Measurements from ENCODE around the gene PLEKHB2. TPM values are rescaled to one million over a fixed set of nuclear protein-coding genes. Genes with fewer than 3 reads are reported as not detected.

Gene PLEKHB2
- total RNA-seq, 1 donor from 2014 or later: 94.0 TPM

GRCh38 chr2:131127981-131128380 lies 22.8 kb downstream of the PLEKHB2 start:
- TF ChIP-seq, protein P1, sequence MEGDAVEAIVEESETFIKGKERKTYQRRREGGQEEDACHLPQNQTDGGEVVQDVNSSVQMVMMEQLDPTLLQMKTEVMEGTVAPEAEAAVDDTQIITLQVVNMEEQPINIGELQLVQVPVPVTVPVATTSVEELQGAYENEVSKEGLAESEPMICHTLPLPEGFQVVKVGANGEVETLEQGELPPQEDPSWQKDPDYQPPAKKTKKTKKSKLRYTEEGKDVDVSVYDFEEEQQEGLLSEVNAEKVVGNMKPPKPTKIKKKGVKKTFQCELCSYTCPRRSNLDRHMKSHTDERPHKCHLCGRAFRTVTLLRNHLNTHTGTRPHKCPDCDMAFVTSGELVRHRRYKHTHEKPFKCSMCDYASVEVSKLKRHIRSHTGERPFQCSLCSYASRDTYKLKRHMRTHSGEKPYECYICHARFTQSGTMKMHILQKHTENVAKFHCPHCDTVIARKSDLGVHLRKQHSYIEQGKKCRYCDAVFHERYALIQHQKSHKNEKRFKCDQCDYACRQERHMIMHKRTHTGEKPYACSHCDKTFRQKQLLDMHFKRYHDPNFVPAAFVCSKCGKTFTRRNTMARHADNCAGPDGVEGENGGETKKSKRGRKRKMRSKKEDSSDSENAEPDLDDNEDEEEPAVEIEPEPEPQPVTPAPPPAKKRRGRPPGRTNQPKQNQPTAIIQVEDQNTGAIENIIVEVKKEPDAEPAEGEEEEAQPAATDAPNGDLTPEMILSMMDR (conservative IDR thresholded peaks at IDR 0.05; ENCODE audit: low read depth, low read length): no peak
- DNase-seq (ENCODE audit: low read depth): no peak

GRCh38 chr2:131130298-131130596 lies 25.1 kb downstream of the PLEKHB2 start:
- DNase-seq (ENCODE audit: low read depth): no peak
- TF ChIP-seq, protein P1 (conservative IDR thresholded peaks at IDR 0.05; ENCODE audit: low read depth, low read length): no peak
- no peak overlapping the region for H3K4me3 ChIP-seq (ENCODE audit: low read depth, low read length)

More at GRCh38 chr2:131127981-131128380, 22.8 kb downstream of the PLEKHB2 start:
- H3K4me3 ChIP-seq (ENCODE audit: low read depth, low read length): no peak overlapping the region

- TF ChIP-seq, protein P1 (conservative IDR thresholded peaks at IDR 0.05; ENCODE audit: low read depth, low read length): no peak
- no peak for DNase-seq (ENCODE audit: low read depth)
- H3K4me3 ChIP-seq (ENCODE audit: low read depth, low read length): no peak overlapping the region
These were observed 27.6 kb downstream of the PLEKHB2 start for GRCh38 chr2:131132729-131133128.

DNA sequence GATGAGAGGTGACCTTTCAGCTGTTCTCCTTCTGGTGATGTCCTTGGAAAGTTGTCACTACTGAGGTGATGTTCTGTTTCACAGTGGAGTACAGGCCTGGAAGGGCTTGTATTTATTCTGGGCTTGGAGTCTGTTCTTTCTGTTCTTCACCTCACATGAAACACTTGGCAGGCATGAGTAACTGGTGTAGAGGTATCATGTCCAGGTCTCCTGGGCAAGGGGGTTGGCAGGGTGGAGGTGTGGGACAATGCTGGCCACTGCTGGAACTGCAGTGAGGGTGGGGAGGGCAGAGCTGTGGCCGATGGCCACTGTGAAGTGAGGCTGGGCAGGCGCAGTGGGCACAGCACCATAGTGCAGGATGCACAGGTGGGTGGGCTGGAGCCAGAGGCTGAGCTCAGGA lies 35.4 kb downstream of the PLEKHB2 start:
- TF ChIP-seq, protein P1 (conservative IDR thresholded peaks at IDR 0.05; ENCODE audit: low read depth, low read length): no peak
- no peak for DNase-seq (ENCODE audit: low read depth)
- no peak overlapping the region for H3K4me3 ChIP-seq (ENCODE audit: low read depth, low read length)

GRCh38 chr2:131142849-131143248 lies 37.7 kb downstream of the PLEKHB2 start:
- H3K4me3 ChIP-seq (ENCODE audit: low read depth, low read length): no peak overlapping the region
- TF ChIP-seq, protein P1 (conservative IDR thresholded peaks at IDR 0.05; ENCODE audit: low read depth, low read length): no peak
- DNase-seq (ENCODE audit: low read depth): no peak

GRCh38 chr2:131143803-131144202 lies 38.7 kb downstream of the PLEKHB2 start:
- TF ChIP-seq, protein P1 (conservative IDR thresholded peaks at IDR 0.05; ENCODE audit: low read depth, low read length): no peak
- H3K4me3 ChIP-seq (ENCODE audit: low read depth, low read length): no peak overlapping the region

DNA sequence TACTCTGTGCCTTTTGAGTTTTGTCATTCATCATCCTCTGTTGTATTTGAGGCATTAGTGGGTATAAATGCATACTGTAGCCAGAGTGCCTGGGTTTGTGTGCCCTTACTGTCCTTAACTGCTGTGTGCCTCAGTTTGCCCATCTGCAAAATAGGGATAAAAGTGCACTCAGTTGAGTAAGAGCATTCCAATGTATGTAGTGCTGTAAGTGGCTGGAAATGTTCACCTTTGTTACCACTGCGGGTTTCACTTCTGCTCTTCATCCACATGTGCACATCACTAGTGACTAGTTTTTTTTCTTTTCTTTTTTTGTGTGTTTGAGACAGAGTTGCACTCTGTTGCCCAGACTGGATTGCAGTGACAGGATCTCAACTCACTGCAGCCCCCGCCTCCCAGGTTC lies 39.9 kb downstream of the PLEKHB2 start:
- no peak for DNase-seq (ENCODE audit: low read depth)
- TF ChIP-seq, protein P1 (conservative IDR thresholded peaks at IDR 0.05; ENCODE audit: low read depth, low read length): no peak
- no peak overlapping the region for H3K4me3 ChIP-seq (ENCODE audit: low read depth, low read length)

More at GRCh38 chr2:131143803-131144202, 38.7 kb downstream of the PLEKHB2 start:
- DNase-seq (ENCODE audit: low read depth): no peak

Data from epithelial cell of proximal tubule (primary cell).